ENCODE measurements around the gene EPHA8.

Gene EPHA8

DNA sequence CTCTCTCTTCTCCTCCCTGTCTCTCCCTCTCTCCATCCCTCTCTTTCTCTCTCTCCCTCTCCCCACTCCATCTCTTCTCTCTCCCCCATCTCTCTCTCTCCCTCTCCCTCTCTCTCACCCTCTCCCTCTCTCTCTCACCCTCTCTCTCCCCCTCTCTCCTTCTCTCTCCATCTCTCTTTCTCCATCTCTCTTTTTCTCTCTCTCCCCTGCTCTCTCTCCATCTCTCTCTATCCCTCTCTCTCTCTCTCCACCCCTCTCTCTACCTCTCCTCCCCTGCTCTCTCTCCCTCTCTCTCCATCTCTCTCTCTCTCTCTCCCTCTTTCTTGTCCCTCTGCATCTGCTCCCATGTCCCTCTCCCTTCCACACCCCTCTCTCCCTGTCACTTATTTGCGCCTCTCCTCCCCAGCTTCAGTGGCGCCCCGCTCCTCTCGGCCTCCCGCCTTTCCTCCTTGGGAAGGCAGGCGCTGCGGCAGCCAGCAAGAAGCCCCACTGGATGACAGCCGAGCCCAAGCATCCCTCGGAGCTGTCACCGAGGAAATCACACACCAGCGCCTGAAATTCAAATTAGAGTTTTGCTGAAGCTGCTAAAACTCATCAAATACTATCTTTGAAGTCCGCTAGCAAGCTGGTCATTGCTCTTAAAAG, 15.3 kb upstream of the EPHA8 start:
- Mint-ChIP-seq H3K9me3 (no peaks in the 10 kb centered on the region), H3K36me3 (no peaks in the 10 kb centered on the region), H3K4me1 (no peaks in the 10 kb centered on the region), H3K27me3 (peaks cover 10% of the 10 kb centered on the region), H3K4me3 (no peak overlapping the region), H3K27ac (no peak overlapping the region)

DNA sequence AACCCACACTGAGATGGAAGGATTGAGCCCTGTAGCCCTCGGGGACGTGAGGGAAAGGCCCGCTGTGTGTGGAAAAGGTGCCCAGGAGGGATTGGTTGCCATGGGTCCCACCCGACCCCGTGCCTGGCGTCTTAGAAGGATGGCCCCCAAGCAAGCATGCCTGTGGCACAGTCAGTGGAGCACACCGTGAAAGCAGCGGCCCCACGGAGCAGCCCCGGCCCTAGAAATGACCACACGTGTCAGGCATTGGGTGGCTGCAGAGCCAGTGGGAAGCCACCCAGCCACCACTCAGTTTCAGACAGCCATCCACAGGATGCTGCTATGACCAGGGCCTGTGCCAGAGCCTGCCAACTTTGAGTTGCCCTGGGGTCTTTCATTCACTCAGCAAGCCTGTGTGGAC, 13.3 kb upstream of the EPHA8 start:
- no peak overlapping the region for H3K27ac Mint-ChIP-seq
- no peak overlapping the region for H3K4me3 Mint-ChIP-seq
- H3K4me1 Mint-ChIP-seq, result no peaks in the 10 kb centered on the region
- peaks cover 17% of the 10 kb centered on the region for H3K27me3 Mint-ChIP-seq
- H3K36me3 Mint-ChIP-seq, result no peaks in the 10 kb centered on the region
- no peaks in the 10 kb centered on the region for H3K9me3 Mint-ChIP-seq

DNA sequence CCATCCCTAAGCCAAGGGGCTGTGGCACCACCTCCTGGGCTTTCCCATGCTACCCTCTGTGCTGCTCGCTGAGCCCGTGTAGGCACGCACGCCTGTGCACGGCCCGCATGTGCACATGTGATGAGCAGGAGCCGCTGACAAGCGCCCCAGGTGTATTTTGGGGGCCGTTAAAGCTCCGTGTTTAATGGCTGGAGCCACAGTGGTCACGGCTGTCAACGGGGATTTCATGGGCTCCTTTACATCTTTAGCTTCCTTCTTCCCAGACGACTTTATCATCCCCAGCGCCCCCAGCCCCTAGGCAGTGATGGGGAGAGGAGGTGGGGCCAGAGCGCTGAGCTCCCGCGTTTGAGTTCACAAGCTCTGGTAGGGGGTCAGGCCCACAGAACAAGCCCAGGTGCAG, 11.7 kb upstream of the EPHA8 start:
- Mint-ChIP-seq H3K4me1 (no peaks in the 10 kb centered on the region), H3K36me3 (no peaks in the 10 kb centered on the region), H3K27ac (no peak overlapping the region), H3K9me3 (no peaks in the 10 kb centered on the region), H3K27me3 (peaks cover 25% of the 10 kb centered on the region), H3K4me3 (no peak overlapping the region)

DNA sequence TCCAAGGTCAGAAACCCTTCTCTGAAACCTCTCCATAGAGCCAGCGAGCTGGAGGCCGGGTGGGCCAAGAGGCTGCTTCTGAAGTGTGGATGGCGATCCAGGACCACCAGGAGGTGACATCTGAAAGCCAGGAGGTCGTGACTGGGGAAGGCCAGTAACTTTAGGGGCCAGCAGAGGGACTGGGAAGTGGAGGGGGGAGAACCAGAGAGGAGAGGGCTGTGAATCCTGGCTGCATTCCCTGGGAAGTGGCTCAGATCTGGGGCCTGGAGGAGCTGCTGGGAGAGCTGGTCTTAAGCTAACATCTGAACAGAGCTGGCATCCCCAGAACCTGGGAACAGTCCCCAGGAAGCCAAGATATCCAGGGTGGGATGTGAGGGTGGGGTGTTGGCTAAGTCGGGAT, 11.3 kb upstream of the EPHA8 start:
- H3K27ac Mint-ChIP-seq, result no peak overlapping the region
- no peaks in the 10 kb centered on the region for H3K9me3 Mint-ChIP-seq
- H3K27me3 Mint-ChIP-seq, result peaks cover 28% of the 10 kb centered on the region
- no peaks in the 10 kb centered on the region for H3K36me3 Mint-ChIP-seq
- no peaks in the 10 kb centered on the region for H3K4me1 Mint-ChIP-seq
- no peak overlapping the region for H3K4me3 Mint-ChIP-seq

DNA sequence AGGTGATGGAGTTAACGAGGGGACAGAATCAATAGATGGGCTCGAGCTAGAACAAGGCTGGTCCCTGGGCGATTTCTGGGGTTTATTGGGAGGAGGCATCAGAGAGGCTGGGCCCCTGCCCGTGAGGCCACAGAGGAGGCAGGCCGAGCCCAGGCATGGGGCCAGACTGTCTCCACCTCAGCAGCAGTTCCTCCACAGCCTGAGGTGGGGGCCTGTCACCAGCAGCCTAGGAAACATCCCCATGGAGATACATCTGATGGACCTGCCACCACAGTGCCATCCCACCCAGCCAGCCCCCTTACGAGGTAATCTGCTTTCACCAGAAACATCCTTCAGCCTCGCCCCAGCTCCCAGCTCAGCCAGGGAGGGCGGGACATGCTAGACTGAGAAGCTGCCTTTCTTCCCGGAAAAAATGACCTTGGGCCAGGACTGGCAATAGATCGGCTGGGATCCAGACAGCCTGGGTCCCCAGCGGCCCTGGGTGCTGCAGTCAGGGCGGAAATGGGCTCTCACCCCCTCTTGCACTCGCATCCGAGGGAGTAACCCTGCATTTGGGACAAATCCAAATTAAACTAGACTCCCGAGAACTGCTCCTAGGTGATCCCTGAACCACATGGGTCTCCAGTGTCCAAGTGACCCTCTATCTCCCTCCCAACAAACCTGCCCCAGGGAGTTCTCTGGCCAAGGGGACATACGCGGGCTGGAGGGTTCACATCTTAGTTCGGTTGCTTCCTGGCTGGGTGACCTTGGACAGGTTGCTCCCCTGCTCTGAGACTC, 10.0 kb upstream of the EPHA8 start:
- no peak overlapping the region for H3K4me3 Mint-ChIP-seq
- no peaks in the 10 kb centered on the region for H3K9me3 Mint-ChIP-seq
- no peaks in the 10 kb centered on the region for H3K4me1 Mint-ChIP-seq
- peaks cover 29% of the 10 kb centered on the region for H3K27me3 Mint-ChIP-seq
- H3K27ac Mint-ChIP-seq, result no peak overlapping the region
- no peaks in the 10 kb centered on the region for H3K36me3 Mint-ChIP-seq

DNA sequence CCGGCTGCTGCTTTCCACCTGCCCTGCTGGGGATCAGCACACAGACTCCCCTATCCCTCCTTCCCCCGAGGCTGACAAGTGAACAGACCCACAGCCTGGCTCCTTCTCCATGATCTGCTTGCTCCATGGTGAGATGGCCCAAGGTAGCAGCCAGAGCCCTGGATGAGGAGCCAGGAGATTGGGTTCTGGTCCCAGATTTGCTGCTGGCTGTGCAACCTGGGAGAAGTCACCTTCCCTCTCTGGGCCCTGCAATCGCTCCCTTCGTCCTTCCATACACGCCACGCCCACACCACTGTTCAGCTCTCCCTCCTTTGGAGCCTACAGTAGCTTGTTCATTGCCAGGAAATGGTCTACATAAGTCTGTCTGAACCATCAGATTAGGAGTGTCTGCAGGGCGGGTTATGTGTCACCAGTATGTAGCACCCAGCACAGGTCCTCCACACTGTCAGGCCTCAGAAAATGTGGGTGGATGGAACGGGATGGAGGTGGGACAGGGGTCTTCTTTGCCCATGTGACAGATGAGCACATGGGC, 9.2 kb upstream of the EPHA8 start:
- no peak overlapping the region for H3K4me3 Mint-ChIP-seq
- H3K27ac Mint-ChIP-seq, result no peak overlapping the region
- no peaks in the 10 kb centered on the region for H3K36me3 Mint-ChIP-seq
- H3K4me1 Mint-ChIP-seq, result no peaks in the 10 kb centered on the region
- H3K27me3 Mint-ChIP-seq, result peaks cover 27% of the 10 kb centered on the region
- H3K9me3 Mint-ChIP-seq, result no peaks in the 10 kb centered on the region

DNA sequence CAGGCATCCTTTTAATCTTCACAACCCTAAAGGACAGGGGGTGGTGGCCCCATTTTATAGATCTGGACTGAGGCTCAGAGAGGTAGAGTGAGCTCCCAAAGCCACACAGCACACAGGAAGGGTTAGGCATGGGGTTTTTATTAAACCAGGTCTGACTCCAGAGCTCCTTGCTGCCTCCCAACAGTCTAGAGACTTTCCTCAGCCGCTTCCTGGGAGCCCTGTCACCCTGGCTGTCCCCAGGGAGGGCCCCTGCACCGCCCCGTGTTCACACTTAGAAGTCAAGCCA, 8.0 kb upstream of the EPHA8 start:
- Mint-ChIP-seq H3K4me3 (no peak overlapping the region), H3K9me3 (no peaks in the 10 kb centered on the region), H3K27ac (no peak overlapping the region), H3K36me3 (no peaks in the 10 kb centered on the region), H3K4me1 (no peaks in the 10 kb centered on the region), H3K27me3 (peaks cover 28% of the 10 kb centered on the region)

DNA sequence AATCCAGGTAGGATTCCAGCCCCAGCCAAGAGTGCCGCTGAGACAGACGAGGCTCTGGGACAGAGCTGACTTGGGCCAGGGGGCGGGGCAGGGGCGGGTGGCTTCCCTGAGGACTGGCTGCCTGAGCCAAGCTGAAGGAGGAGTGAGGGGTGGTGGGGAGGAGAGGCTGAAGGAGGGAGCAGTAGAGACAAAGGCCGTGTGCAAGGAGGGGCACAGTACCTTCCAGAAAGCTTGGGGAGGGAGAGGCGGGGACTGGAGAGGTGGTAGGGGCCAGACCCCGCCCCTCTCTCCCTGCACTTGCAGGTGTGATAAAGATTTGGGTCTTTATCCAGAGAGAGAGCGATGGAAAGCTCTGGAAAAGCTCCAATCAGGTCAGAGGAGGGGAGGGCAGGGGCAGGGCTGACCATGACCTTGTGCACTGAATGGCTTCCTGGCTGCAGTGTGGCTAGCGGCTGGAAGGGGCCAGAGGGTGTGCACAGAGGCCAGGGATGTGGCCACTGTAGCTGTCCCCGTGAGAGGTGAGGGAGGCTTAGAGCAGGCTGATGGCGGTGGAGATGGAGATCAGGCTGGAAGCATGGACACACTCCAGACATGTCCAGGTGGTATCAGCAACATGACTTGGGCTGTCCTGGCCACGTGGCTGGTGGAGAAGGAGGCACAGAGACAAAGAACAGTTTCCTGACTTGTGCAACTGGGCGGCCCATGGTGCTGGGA, 6.7 kb upstream of the EPHA8 start:
- H3K27ac Mint-ChIP-seq, result no peak overlapping the region
- no peaks in the 10 kb centered on the region for H3K36me3 Mint-ChIP-seq
- no peak overlapping the region for H3K4me3 Mint-ChIP-seq
- H3K9me3 Mint-ChIP-seq, result no peaks in the 10 kb centered on the region
- no peaks in the 10 kb centered on the region for H3K4me1 Mint-ChIP-seq
- peaks cover 32% of the 10 kb centered on the region for H3K27me3 Mint-ChIP-seq

GRCh38 chr1:22557341-22557950, 5.8 kb upstream of the EPHA8 start:
- no peaks in the 10 kb centered on the region for H3K4me1 Mint-ChIP-seq
- peaks cover 40% of the 10 kb centered on the region for H3K27me3 Mint-ChIP-seq
- H3K4me3 Mint-ChIP-seq, result no peak overlapping the region
- H3K9me3 Mint-ChIP-seq, result no peaks in the 10 kb centered on the region
- no peaks in the 10 kb centered on the region for H3K36me3 Mint-ChIP-seq
- no peak overlapping the region for H3K27ac Mint-ChIP-seq

DNA sequence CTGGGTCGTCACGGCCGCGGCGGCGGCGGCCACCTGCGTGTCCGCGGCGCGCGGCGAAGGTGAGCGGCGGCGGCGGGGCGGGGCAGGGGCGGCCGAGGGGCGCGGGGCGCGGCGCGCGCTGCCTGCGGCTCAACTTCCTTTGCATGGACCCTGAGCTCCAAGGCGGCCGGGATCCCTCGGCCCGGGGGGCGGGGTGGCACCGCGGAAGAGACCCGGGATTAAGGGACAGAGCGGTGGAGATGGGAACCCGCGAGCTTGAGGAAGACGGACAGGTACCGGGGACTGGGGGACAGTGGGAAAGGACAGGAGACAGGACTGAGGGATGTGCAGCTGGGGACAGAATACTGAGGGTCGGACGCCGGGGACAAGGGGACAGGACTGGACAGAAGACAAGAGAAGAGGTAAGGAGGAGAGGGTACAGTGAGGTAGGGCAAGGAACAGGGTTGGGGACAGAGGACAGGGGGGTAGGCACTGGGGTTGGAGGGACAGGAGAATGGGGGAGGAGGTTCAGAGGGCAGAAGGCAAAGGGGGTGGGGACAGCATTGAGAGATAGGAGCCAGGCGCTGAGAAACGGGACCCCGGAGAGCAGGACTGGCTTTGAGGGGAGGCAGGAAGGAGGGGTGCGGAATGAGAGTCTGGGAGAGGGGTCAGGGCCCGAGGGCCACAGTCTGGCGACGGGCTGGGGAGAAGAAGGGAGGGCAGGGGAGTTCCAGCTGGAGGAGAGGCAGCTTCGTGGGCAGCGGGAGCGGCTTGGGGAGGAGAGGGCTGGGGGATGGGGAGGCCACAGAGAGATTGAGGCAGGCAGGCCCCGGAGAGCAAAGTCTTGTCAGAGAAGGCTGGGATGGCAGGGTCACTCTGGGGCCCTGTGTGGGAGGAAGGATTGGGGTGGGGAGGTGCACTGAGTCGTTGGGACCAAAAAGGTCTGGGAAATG, 648 bp downstream of the EPHA8 start:
- Mint-ChIP-seq H3K27me3 (peaks cover 34% of the 10 kb centered on the region), H3K36me3 (no peaks in the 10 kb centered on the region), H3K9me3 (no peaks in the 10 kb centered on the region), H3K27ac (no peak overlapping the region), H3K4me1 (peaks cover 6% of the 10 kb centered on the region), H3K4me3 (no peak overlapping the region)

GRCh38 chr1:22566161-22566560, 2.9 kb downstream of the EPHA8 start:
- Mint-ChIP-seq H3K9me3 (no peaks in the 10 kb centered on the region), H3K27me3 (peaks cover 27% of the 10 kb centered on the region), H3K36me3 (no peaks in the 10 kb centered on the region), H3K4me1 (peaks cover 6% of the 10 kb centered on the region), H3K27ac (no peak overlapping the region), H3K4me3 (no peak overlapping the region)

- no peak overlapping the region for H3K4me3 Mint-ChIP-seq
- peaks cover 6% of the 10 kb centered on the region for H3K4me1 Mint-ChIP-seq
- H3K27me3 Mint-ChIP-seq, result peaks cover 18% of the 10 kb centered on the region
- H3K27ac Mint-ChIP-seq, result no peak overlapping the region
- H3K36me3 Mint-ChIP-seq, result no peaks in the 10 kb centered on the region
- no peaks in the 10 kb centered on the region for H3K9me3 Mint-ChIP-seq
Observed at GRCh38 chr1:22567197-22567596, 3.9 kb downstream of the EPHA8 start.

DNA sequence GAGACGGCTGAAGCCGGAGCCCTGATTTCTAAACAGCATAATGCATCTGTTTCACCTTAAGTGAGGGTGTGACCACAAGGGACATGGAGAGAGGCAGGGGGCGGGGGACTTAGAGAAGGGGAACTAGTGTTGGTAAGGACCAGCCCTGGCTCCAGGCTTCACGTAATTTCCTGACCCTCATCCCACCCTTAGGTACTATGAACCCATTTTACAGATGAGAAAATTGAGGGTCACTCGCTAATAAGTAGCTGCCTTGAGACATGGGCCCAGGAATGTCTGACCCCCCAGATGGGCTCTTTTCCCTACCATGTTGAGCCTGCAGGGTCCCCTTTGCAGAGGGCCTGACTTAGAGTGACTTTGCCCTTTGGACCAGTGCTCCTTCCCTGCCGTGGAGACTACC, 4.7 kb downstream of the EPHA8 start:
- peaks cover 11% of the 10 kb centered on the region for H3K27me3 Mint-ChIP-seq
- H3K9me3 Mint-ChIP-seq, result no peaks in the 10 kb centered on the region
- no peaks in the 10 kb centered on the region for H3K36me3 Mint-ChIP-seq
- H3K27ac Mint-ChIP-seq, result no peak overlapping the region
- H3K4me3 Mint-ChIP-seq, result no peak overlapping the region
- H3K4me1 Mint-ChIP-seq, result peaks cover 3% of the 10 kb centered on the region

GRCh38 chr1:22569269-22569668, 6.0 kb downstream of the EPHA8 start:
- Mint-ChIP-seq H3K27ac (no peak overlapping the region), H3K9me3 (no peaks in the 10 kb centered on the region), H3K4me3 (no peak overlapping the region), H3K27me3 (peaks cover 10% of the 10 kb centered on the region), H3K4me1 (peaks cover 3% of the 10 kb centered on the region), H3K36me3 (no peaks in the 10 kb centered on the region)
